ENCODE results near the gene TRPV6. TPM values are rescaled to one million over a fixed set of nuclear protein-coding genes. Genes with fewer than 3 reads are reported as not detected.

Gene TRPV6
- total RNA-seq, 1 donor from 2014 or later = 0.07 TPM

DNA sequence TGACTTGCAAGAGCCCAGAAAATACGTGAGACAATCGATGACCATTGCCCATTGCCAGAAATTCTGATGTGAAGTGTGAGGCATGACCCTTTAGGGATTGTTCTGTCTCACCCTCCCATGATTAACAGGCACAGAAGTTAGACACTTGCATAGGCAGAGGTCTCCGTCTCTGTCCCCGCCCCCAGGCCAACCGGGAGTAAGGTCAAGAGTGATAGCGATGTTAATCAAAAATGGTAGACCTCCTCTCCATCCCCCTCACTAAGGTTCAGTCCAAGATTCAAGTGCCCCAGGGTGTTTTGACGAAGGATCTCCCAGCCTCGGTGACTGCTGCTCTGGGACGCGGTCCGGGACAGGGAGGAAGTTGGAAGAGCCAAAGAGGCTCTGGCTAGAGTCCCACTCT, 22.7 kb upstream of the TRPV6 start:
- Mint-ChIP-seq H3K27ac (ENCODE audit: unreplicated experiment) (no peak overlapping the region), H3K4me3 (no peak overlapping the region), H3K27me3 (ENCODE audit: low read depth) (peaks cover 34% of the 10 kb centered on the region), H3K4me1 (no peaks in the 10 kb centered on the region), H3K36me3 (ENCODE audit: low read depth) (no peaks in the 10 kb centered on the region), H3K9me3 (no peaks in the 10 kb centered on the region)
- no peak for TF ChIP-seq CTCF (conservative IDR thresholded peaks at IDR 0.05)
- no peak for DNase-seq (ENCODE audit: low read depth, low spot score)

- Mint-ChIP-seq H3K4me1 (no peaks in the 10 kb centered on the region), H3K27me3 (ENCODE audit: low read depth) (peaks cover 32% of the 10 kb centered on the region), H3K9me3 (peaks cover 8% of the 10 kb centered on the region), H3K27ac (ENCODE audit: unreplicated experiment) (no peak overlapping the region), H3K36me3 (ENCODE audit: low read depth) (peaks cover 4% of the 10 kb centered on the region), H3K4me3 (no peak overlapping the region)
- TF ChIP-seq CTCF (conservative IDR thresholded peaks at IDR 0.05) = no peak
- no peak for DNase-seq (ENCODE audit: low read depth, low spot score)
Measured at GRCh38 chr7:142906643-142907042, 21.1 kb upstream of the TRPV6 start.

- no peak for DNase-seq (ENCODE audit: low read depth, low spot score)
- Mint-ChIP-seq H3K4me3 (no peak overlapping the region), H3K27ac (ENCODE audit: unreplicated experiment) (no peak overlapping the region), H3K4me1 (no peaks in the 10 kb centered on the region), H3K9me3 (peaks cover 8% of the 10 kb centered on the region), H3K27me3 (ENCODE audit: low read depth) (peaks cover 33% of the 10 kb centered on the region), H3K36me3 (ENCODE audit: low read depth) (peaks cover 4% of the 10 kb centered on the region)
- TF ChIP-seq CTCF (conservative IDR thresholded peaks at IDR 0.05) = no peak
Measured at GRCh38 chr7:142905759-142906158, 20.2 kb upstream of the TRPV6 start.

- Mint-ChIP-seq H3K36me3 (ENCODE audit: low read depth) (peaks cover 4% of the 10 kb centered on the region), H3K9me3 (peaks cover 8% of the 10 kb centered on the region), H3K27ac (ENCODE audit: unreplicated experiment) (no peak overlapping the region), H3K27me3 (ENCODE audit: low read depth) (peaks cover 28% of the 10 kb centered on the region), H3K4me3 (no peak overlapping the region), H3K4me1 (no peaks in the 10 kb centered on the region)
- no peak for DNase-seq (ENCODE audit: low read depth, low spot score)
- no peak for TF ChIP-seq CTCF (conservative IDR thresholded peaks at IDR 0.05)
Measured at GRCh38 chr7:142904128-142904527, 18.6 kb upstream of the TRPV6 start.

GRCh38 chr7:142901426-142902259, 16.1 kb upstream of the TRPV6 start:
- no peak overlapping the region for H3K4me3 Mint-ChIP-seq
- peaks cover 4% of the 10 kb centered on the region for H3K36me3 Mint-ChIP-seq (ENCODE audit: low read depth)
- no peak for TF ChIP-seq CTCF (conservative IDR thresholded peaks at IDR 0.05)
- no peaks in the 10 kb centered on the region for H3K4me1 Mint-ChIP-seq
- H3K27me3 Mint-ChIP-seq (ENCODE audit: low read depth) = peaks cover 30% of the 10 kb centered on the region
- H3K9me3 Mint-ChIP-seq = peaks cover 8% of the 10 kb centered on the region
- H3K27ac Mint-ChIP-seq (ENCODE audit: unreplicated experiment) = no peak overlapping the region
- DNase-seq (ENCODE audit: low read depth, low spot score) = no peak
